Bronchial epithelial cell (primary cell): ENCODE results near the gene KLRC2. TPM values are rescaled to one million over a fixed set of nuclear protein-coding genes. Genes with fewer than 3 reads are reported as not detected.
"Not testable (repeated sequence)": the region's sequence is repeated elsewhere in the genome, so short reads cannot be mapped to it uniquely, and the experiment has no call there.

Experiments
- DNase-seq: peaks from one replicate; pipeline ENCODE4 v3.0.0-alpha.2; 2010; ENCODE audit warnings: low read depth
- FAIRE-seq: peaks from 2 replicates; lab custom pipeline; 2011; peaks lifted over from hg19 to GRCh38; lab: Jason Lieb, UNC
- H3K27me3 ChIP-seq: 2 replicates; pipeline ENCODE4 v1.5.1; 2011; ENCODE audit warnings: low read length; ENCODE audit not compliant: control insufficient read depth, insufficient read depth
- H3K36me3 ChIP-seq: 2 replicates; pipeline ENCODE4 v1.5.1; 2011; ENCODE audit warnings: low read length; ENCODE audit not compliant: control insufficient read depth, insufficient read depth
- H3K4me3 ChIP-seq: 2 replicates; pipeline ENCODE4 v1.5.1; 2011; ENCODE audit warnings: mild to moderate bottlenecking, low read depth, low read length, control low read depth
- CTCF ChIP-seq: IDR thresholded peaks from 2 replicates; pipeline ENCODE4 v1.5.1; 2011; ENCODE audit warnings: mild to moderate bottlenecking, moderate library complexity, low read length, control low read depth, inconsistent platforms; ENCODE audit not compliant: insufficient read depth, severe bottlenecking
- total RNA-seq: library from RNA; depleted of rRNA; stranded (reverse); fragments of >200 nt; gene quantifications from 2 replicates; pipeline ENCODE4 v1.2.1, GENCODE V29; 2014

Gene KLRC2
- not detected in 2 replicates for total RNA-seq

- not testable (repeated sequence) for H3K4me3 ChIP-seq, H3K36me3 ChIP-seq, H3K27me3 ChIP-seq, FAIRE-seq
- DNase-seq, result peak; percentile 43
These were observed at the start of gene KLRC2 for GRCh38 chr12:10435816-10436215. Gene KLRC2, minus strand, starts transcription at chr12:10436010. Its CDS starts 24 bp downstream, at chr12:10435986.

GRCh38 chr12:10481901-10482300 is 46.1 kb upstream of the KLRC2 start:
- not testable (repeated sequence) for H3K27me3 ChIP-seq, H3K4me3 ChIP-seq, H3K36me3 ChIP-seq, DNase-seq, FAIRE-seq

GRCh38 chr12:10472808-10473207 is 37.0 kb upstream of the KLRC2 start:
- not testable (repeated sequence) for H3K4me3 ChIP-seq, DNase-seq, H3K27me3 ChIP-seq, H3K36me3 ChIP-seq, FAIRE-seq

GRCh38 chr12:10469701-10470100 is 33.9 kb upstream of the KLRC2 start:
- no peak for TF ChIP-seq CTCF
- no peak for FAIRE-seq
- Histone ChIP-seq H3K4me3 (no peak overlapping the region), H3K36me3 (no peaks in the 10 kb centered on the region), H3K27me3 (no peaks in the 10 kb centered on the region)
- DNase-seq, result no peak

GRCh38 chr12:10466311-10466710 is 30.5 kb upstream of the KLRC2 start:
- H3K4me3 ChIP-seq, result no peak overlapping the region
- no peaks in the 10 kb centered on the region for H3K27me3 ChIP-seq
- no peak for TF ChIP-seq CTCF
- FAIRE-seq (no peak), DNase-seq (no peak)
- no peaks in the 10 kb centered on the region for H3K36me3 ChIP-seq

- FAIRE-seq (no peak), DNase-seq (no peak)
- no peak for TF ChIP-seq CTCF
- no peak overlapping the region for H3K4me3 ChIP-seq
- no peaks in the 10 kb centered on the region for H3K36me3 ChIP-seq
- no peaks in the 10 kb centered on the region for H3K27me3 ChIP-seq
These were observed 21.9 kb upstream of the KLRC2 start for GRCh38 chr12:10457760-10458159.

GRCh38 chr12:10456856-10457255 is 21.0 kb upstream of the KLRC2 start:
- no peaks in the 10 kb centered on the region for H3K27me3 ChIP-seq
- no peak overlapping the region for H3K4me3 ChIP-seq
- DNase-seq (no peak), FAIRE-seq (no peak)
- no peaks in the 10 kb centered on the region for H3K36me3 ChIP-seq
- TF ChIP-seq CTCF, result no peak
